Measurements from ENCODE around the gene UACA. TPM values are rescaled to one million over a fixed set of nuclear protein-coding genes. Genes with fewer than 3 reads are reported as not detected.

The UACA gene
- total and polyA plus RNA-seq, 2 of the 8 experiments (the other 6 are each of a cell fraction or from before 2014, with no cell fraction given) = 28.6 to 38.9 TPM

- ChIA-PET CTCF (ENCODE audit: partially characterized antibody) (no interaction called here), POLR2A (ENCODE audit: partially characterized antibody) (no interaction called here)
- Histone ChIP-seq H2AFZ (ENCODE audit: low read length) (no peak overlapping the region), H2AK5ac (ENCODE audit: low read depth, low read length) (no peak overlapping the region), H3K56ac (replicated peaks; ENCODE audit: insufficient read length, low read depth, low read length) (no peak overlapping the region), H4K5ac (ENCODE audit: insufficient read length, low read depth, low read length) (no peak overlapping the region), H3K9ac (replicated peaks in 1 of 4; ENCODE audit: extremely low read depth in 1 of 4, low read depth in 3 of 4, low read length in 3 of 4) (no peak overlapping the region), H3K79me2 (ENCODE audit: control insufficient read depth in 1 of 2, insufficient read depth in 2 of 2, low read length in 2 of 2) (no peaks in the 10 kb centered on the region), H2BK12ac (ENCODE audit: low read depth, low read length) (no peak overlapping the region), H3K27ac (ENCODE audit: low read depth, low read length) (no peak overlapping the region), H3K18ac (ENCODE audit: extremely low read depth, low read length) (no peak overlapping the region), H3K27me3 (replicated peaks in 1 of 4; ENCODE audit: control insufficient read depth in 3 of 4, extremely low read depth in 1 of 4, insufficient read depth in 3 of 4, low read length in 3 of 4) (no peaks in the 10 kb centered on the region), H3K36me3 (ENCODE audit: control insufficient read depth in 2 of 4, insufficient read depth in 4 of 4, low read length in 3 of 4) (no peaks in the 10 kb centered on the region), H3K4me3 (ENCODE audit: extremely low read depth in 1 of 4, insufficient read depth in 2 of 4, low read depth in 3 of 4, low read length in 4 of 4) (no peak overlapping the region), H3K9me3 (ENCODE audit: insufficient read depth in 2 of 2, low read depth in 1 of 2, low read length in 1 of 2) (no peaks in the 10 kb centered on the region), H3K23ac (ENCODE audit: insufficient read length) (no peak overlapping the region), H4K20me1 (replicated peaks in 1 of 2; ENCODE audit: control insufficient read depth in 1 of 2, insufficient read depth in 2 of 2, low read length in 2 of 2) (no peaks in the 10 kb centered on the region), H3K4me2 (ENCODE audit: insufficient read depth in 1 of 2, low read depth in 2 of 2, low read length in 2 of 2) (no peak overlapping the region), H3K4me1 (replicated peaks in 1 of 4; ENCODE audit: control insufficient read depth in 3 of 4, insufficient read depth in 4 of 4, low read length in 3 of 4) (no peaks in the 10 kb centered on the region), H3K79me1 (ENCODE audit: low read depth, low read length) (no peaks in the 10 kb centered on the region), H4K8ac (ENCODE audit: extremely low read depth, insufficient read depth, low read length) (no peak overlapping the region), H2BK5ac (ENCODE audit: low read depth, low read length) (no peak overlapping the region), H2BK20ac (ENCODE audit: low read length) (no peak overlapping the region), H4K91ac (replicated peaks; ENCODE audit: insufficient read length, low read length) (no peak overlapping the region), H3K14ac (ENCODE audit: insufficient read length) (no peak overlapping the region), H2BK120ac (replicated peaks; ENCODE audit: low read depth, low read length) (no peak overlapping the region), H3K23me2 (ENCODE audit: low read depth, low read length) (no peaks in the 10 kb centered on the region), H3K4ac (replicated peaks; ENCODE audit: insufficient read length, low read depth, low read length) (no peak overlapping the region), H2BK15ac (ENCODE audit: low read length) (no peak overlapping the region)
- FAIRE-seq (no peak), DNase-seq (ENCODE audit: low read depth in 1 of 2, low spot score in 2 of 2) (no peak)
- TF ChIP-seq ZNF274 (IDR thresholded peaks at IDR 0.05; ENCODE audit: borderline replicate concordance, extremely low read depth, low read length) (no peak), HDAC6 (IDR thresholded peaks at IDR 0.05; ENCODE audit: low read depth, low read length) (no peak), RNF2 (IDR thresholded peaks at IDR 0.05; ENCODE audit: borderline replicate concordance, low read depth, low read length, missing control alignments, poor library complexity, severe bottlenecking) (no peak), CTCF (IDR thresholded peaks at IDR 0.05; ENCODE audit: control extremely low read depth in 1 of 3, insufficient read depth in 1 of 3, low read depth in 1 of 3, low read length in 3 of 3) (no peak), YY1 (IDR thresholded peaks at IDR 0.05; ENCODE audit: low read depth, low read length) (no peak), TCF12 (IDR thresholded peaks at IDR 0.05; ENCODE audit: low read depth, low read length) (no peak), CBX5 (IDR thresholded peaks at IDR 0.05; ENCODE audit: low read depth, low read length) (no peak)
- TF ChIP-seq, protein P1, sequence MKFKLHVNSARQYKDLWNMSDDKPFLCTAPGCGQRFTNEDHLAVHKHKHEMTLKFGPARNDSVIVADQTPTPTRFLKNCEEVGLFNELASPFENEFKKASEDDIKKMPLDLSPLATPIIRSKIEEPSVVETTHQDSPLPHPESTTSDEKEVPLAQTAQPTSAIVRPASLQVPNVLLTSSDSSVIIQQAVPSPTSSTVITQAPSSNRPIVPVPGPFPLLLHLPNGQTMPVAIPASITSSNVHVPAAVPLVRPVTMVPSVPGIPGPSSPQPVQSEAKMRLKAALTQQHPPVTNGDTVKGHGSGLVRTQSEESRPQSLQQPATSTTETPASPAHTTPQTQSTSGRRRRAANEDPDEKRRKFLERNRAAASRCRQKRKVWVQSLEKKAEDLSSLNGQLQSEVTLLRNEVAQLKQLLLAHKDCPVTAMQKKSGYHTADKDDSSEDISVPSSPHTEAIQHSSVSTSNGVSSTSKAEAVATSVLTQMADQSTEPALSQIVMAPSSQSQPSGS (IDR thresholded peaks at IDR 0.05; ENCODE audit: low read length) = no peak
- WGBS, 2 experiments (ENCODE audit: extremely low coverage in 1 of 2, insufficient coverage in 1 of 2, insufficient read length in 1 of 2, insufficient replicate concordance in 2 of 2, low coverage in 1 of 2, low lambda C conversion rate in 2 of 2, missing lambda C conversion rate in 1 of 2) = 92% methylated on average over 5 of the region's 5 CpGs; no CpG with 5 or more reads in 1 of the 2 experiments
These were observed 34.2 kb downstream of the UACA start for GRCh38 chr15:70729164-70729563.
